Activated gamma-delta T cell treated with anti-CD3 and anti-CD28 coated beads, Interleukin-2, amount 50 U/mL, for 16 hours (primary cell): ENCODE results near the gene STAT4.

ENCODE experiments used
- DNase-seq: peaks from one replicate; pipeline ENCODE4 v3.0.0-alpha.2; 2020; ENCODE audit warnings: low read depth

STAT4 gene

DNA sequence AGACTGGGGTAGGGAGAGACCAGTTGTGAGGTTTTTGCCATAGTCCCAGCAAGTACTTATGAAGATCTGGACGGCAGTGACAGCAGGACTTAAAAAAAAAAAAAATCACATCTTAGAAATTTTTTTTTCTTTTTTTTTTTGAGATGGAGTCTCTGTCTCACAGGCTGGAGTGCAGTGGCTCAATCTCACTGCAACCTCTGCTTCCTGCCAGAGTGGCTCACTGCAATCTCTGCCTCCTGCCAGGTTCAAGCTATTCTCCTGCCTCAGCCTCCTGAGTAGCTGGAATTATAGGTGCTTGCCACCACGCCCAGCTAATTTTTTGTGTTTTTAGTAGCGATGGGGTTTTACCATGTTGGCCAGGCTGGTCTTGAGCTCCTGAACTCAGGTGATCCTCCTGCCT is 22.4 kb upstream of the STAT4 start:
- no peak for DNase-seq

DNA sequence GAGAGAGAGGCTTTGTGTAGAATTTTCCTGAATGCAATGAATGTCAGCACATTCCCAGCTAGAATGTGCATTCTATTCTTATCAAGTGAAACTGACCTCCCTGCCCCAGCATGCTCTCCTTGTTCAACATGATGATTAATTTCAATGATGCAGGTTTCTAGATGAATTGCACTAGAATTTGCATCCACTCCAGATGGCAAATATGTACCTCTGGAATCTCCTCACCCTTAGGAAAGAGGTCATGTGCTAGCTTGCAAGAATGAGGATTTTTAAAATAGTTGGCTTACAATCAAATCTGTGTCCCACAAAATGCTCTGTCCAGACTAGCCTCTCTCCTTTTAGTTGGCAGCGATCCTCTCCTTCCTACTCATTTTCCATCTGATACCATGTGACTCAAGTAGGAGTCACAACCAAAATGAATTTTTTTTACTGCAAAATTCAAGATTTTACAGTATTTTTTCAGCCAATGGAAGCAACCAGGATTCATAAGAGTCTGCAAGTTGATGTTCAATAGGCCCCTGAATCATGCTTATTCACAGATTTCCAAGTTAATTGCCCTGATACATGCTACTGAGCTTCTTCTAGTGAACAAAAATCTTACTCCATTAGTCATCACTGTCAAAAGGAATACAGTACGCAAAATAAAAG is 21.0 kb upstream of the STAT4 start:
- DNase-seq, result no peak

DNA sequence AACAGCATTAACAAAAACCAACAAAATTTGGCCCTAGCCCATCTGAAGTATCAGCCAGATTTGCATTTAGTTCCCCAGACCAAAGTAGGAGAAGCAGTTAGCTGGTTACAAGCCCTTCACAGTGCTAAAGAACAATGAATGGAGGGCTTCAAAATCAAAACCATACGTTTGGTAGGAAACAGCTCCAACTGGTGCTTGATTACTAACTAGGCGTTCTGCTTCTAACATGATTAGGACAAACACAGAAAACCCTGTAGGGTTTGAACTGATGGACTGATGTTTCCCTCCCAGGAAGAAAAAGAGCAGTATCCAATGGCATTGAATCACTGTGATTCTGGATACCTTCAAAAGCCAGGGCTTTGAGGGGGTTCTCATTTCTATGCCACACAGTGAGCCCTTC is 20.5 kb upstream of the STAT4 start:
- no peak for DNase-seq

DNA sequence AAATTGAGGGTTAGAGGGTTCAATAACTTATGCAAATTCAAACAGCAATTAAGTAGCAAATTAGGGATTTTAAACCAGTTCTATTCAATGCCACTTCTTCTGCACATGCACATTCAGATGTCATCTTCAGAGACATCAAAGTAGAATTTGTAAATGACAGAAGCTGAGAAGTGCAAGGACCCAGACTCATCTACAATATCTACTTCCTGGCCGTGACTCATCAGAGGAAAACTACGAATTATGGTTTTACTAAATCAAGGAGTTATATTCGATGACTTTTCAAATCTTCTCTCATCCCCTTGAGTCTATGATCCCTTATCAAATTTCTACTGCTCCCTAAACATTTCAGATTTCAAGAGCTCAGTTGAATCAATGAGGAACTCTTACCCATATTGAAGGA is 20.0 kb upstream of the STAT4 start:
- DNase-seq, result no peak

DNA sequence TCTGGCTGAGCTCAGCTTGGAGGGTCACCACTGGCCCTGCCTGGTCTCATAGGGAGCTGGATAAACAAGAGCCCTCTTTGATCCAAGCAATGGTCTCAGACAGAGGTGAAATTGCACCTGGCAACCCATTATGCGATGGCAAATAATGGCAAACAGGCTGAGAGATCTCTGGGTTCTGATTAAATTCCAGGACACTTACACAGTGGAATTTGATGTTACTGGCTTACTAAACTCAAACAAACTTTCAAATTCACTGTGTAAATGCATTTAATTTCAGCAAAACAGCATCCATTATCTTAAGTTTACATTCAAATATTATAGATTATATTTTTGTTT is 19.5 kb upstream of the STAT4 start:
- no peak for DNase-seq

DNA sequence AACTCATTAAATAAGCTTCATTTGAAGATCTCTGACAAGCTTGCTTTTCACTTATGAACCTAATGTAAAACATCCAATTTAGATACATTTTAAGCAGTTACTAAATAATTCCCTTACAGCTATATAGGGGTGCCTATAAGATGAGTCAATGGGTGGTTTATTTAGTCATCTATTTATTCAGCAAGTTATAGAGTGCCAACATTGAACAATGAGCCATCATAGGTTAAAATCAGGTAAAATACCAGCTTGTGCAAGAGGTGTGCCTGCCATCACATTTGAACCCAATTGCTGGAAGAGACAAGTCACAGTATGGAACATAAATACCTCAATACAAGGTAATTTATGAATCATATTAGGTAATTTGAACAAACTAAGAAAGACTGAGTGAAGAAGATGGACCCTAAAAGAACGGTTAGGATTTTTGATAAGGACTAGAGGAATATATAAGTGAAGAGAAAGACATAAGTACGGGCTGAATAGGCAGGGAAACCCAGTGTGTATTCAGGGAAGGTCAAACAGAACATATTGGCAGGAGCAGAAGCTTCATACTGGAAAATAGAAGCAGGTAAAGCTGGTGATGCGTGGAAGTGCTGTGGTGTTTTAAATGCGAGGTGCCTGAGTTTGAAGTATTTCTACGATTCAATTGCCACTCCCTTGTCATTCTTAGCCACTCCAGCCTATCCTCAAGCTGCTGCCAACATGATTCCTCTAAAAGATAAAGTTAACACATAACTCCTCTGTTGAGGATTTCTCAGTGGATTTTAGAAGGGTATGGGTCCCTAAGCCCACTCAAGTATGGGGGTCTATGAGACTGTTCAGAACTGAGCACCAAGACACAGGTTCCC is 18.9 kb upstream of the STAT4 start:
- no peak for DNase-seq

DNA sequence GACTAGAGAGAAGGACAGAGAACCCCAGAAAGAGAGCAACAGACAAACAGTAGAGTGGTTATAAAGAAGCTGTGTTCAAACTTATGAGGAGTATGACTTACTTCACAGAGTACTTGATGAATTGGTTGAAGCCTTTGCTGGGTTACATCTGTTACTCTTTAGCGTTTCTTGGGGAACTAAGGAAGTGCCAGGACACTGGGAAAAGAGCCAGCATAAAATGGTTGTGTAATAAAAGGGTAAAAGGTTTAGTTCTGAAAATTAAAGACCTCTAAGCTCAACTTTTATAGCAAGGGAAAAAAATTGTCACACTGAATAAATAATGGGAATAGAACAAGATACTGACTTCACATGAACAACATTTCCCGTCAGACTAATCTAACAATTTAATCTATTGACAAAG is 17.0 kb upstream of the STAT4 start:
- DNase-seq, result no peak

DNA sequence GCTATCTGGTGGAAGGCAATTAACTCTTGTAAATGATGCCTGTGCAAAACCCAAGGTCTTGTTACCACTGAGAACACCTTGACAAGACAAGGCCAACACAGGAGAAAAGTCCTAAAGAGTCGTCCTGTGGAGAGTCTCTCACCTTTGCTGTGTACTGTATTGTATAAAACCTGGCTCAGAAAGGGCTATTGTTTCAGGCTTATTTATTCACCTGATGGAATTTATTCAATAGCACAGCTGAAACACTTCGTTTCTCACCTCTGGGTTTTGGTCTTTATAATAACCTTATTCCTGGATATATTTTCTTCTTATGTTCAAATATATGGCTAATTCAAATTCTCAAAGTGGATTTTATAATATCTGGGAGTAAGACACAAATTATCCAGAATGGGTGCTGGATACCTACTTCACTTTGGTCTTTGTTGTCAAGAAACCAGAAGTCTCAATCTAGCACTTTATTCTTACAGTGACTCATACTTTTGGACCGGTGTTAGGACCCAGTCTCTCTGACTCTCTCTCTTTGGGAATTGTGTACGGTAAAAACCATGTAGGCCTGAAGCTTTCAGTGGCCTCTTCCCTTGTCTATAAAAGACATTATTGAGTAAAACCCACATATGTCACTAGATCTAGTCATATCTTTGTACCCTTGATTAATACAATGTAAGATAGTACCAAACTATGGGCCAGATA is 16.1 kb upstream of the STAT4 start:
- no peak for DNase-seq

DNA sequence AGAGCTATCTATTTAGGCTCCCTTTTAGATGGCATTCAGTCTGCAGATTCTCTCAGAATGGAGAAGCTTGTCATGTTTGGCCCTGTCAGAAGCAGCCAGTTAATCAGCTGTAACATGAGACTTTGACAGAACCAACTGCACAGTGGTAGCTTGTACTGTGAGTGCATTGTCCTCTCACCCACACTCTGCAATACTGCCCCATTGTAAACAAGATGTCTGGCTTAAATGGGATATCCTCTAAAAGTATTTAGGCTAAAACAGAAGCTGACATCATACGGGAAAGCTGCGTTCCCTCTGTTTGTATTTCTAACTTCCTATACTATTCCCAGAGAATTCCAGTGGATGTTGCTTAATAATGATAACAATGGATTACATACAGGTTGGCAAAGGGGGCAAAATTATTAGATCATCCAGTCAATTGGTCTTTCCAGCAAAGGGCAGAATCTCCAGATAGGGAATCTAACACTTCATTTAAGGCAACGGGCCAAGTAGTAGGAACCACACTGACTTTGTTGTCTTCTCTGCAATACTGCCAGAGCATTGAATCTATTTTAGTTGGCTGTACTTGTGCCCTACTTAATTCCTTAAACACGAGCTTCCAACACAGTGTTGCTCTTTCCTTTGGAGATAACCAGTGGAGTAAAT is 15.4 kb upstream of the STAT4 start:
- DNase-seq, result no peak

DNA sequence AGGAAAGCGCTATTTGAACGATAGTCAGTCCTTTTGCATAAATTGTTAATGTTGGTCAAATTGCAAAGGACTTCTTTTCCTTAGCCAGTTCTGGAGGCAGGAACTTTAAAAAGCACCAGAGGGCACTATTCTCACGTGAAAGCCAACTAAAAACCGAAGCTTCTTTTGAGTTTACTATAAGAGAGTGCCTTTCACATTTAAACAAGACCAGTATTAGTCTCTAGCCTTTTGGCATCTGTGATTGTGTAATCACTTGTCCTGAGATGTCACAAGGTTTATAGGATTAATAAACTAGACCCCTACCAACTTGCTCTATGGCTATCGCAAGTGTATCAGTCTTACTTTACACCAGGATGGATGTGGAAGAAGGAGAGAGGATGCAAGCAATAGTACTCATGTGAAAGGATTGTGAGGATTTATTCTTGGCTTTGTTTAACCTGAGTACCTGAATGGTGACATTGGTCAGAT is 14.4 kb upstream of the STAT4 start:
- DNase-seq, result peak; percentile 29

DNA sequence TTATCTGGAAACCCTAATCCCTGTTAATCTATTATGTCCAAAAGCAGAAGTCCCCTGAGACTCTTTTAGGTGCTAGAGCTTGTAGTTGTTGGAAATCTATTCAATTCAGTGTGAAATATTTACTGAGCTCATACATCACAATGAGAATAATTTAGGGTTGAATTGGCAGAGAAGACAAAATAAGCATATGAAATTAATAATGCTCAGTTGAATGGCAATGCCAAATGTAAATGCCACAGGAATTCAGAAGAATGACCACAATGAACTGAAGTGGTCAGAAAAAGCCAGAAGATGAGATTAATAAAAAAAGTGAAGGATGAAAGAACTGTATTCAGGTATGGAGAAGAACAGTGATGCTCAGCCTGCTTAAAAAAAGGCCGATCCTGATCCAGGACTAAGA is 8.0 kb upstream of the STAT4 start:
- DNase-seq, result no peak

DNA sequence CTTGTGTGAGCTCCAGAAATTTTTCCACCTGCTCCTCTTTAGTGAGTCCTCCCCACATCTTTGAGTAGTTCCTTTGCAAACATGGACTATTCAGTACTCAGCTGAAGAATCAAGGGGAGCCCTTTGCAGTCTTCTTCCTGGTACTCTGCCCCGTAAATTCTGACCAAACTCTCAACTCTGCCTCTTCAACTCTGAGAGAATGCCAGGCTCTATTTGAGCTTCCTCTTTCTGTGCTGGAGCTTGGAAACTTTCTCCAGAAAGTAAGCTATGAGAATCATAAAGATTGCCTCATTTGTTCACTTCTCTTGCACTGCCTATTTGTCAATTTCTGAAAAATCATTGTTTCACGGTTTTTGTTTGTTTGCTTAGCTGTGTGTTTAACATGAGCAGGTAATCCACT is 7.4 kb upstream of the STAT4 start:
- no peak for DNase-seq

DNA sequence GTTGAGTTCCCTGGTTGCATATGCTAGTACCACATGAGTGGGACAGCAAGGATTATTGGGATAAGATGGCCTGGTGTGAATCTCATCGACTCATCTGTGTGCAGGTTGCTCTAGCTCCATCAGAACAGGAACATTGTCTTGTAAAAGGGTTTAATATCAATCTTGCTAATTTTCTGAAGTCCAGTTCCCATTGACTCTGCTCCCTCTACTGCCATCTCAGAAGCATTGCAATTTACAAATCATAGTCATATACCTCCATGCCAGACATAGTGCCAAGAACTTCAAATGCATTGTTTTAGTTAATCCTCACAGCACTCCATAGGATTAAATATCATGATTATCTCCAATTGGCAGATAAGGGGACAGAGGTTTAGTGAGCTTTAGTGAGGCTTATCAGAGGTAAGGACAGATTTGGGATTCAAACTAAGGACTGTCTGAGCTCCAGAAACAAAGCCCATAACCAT is 4.8 kb upstream of the STAT4 start:
- DNase-seq, result no peak

DNA sequence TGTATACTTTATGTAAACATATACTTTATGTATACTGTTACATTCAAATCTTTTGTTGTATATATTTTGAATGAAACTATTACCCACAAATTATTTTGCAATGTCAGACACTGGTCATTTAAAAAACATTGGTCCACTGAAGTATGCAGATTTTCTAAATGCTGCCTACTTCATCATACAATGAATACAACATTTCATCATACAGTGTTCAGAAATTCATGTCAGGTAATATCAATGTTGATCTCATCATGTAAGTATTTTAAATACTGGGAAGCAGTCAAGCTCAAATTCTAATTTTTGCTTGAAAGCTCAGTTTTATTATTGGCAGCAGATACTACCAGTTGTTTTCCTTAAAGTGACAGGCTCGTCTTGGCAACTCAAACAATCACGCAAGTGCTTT is 2.9 kb upstream of the STAT4 start:
- no peak for DNase-seq

DNA sequence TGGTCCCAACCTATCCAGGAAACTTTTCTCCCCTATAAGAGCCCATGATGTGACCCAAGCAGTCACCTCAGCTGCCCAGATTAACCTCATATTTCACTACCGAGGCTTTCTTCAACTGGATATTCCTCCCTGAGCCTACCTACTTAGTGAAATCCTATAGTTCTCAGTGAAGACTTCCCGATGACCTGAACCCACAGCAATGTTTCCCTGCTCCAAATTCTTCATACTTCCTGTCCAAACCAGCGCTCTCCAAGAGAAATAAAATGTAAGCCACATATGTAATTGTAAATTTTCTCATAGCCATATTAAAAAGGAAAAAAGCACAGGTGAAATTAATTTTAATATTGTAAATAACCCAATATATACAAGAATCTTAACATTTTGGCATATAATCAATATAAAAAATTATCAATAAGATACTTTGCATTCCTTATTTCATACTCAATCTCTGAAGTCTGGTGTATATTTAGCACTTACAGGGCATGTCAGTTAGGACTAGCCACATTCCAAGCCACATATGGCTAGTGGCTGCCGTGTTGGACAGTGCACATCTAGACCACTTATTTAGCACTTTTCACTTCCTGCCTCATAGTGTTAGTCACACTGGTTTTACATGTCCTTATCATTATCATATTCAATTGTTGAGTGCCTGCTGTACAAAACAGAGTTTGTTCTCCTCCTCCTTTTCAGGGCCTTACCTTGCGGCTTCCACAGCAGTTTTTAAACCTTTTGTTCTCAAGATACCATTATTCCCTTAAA is 1.9 kb upstream of the STAT4 start:
- no peak for DNase-seq

DNA sequence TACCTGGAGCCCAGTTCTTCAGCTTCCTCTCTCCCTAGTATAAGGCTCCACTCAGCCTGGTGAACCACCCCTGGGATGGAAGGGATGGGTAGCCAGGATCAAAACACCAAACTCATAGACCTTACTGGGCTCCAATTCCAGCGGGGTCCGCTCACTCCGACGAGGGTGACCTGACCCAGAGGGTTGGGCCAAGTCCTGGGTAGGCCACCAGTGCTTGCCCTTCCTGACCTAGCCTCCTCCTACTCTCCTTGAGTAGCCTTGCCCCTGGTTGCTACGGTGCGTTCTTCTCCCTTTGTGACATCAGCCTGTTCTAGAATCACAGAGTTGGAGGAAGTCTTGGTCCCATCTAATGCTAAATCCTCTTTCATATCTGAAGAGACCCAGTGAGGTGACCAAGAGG is 537 bp upstream of the STAT4 start:
- DNase-seq, result no peak

DNA sequence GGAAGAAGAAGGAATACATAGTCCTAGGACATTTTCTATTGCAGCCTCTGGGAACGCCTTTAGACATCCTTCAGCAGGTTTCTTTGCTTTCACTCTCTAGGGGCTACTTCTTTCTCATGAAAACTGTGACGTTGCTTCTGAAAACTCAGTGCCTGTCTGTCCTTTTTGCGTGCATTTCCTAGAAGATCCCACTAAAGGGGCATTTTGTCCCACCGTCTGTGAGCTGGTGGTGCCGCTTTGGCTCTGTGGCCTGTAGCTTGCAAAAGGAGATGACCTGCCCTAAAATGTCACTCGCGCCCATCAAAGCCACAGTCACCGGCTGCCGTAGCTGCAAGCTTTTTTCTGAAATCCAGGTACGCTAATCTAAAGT is 579 bp downstream of the STAT4 start:
- DNase-seq, result no peak

DNA sequence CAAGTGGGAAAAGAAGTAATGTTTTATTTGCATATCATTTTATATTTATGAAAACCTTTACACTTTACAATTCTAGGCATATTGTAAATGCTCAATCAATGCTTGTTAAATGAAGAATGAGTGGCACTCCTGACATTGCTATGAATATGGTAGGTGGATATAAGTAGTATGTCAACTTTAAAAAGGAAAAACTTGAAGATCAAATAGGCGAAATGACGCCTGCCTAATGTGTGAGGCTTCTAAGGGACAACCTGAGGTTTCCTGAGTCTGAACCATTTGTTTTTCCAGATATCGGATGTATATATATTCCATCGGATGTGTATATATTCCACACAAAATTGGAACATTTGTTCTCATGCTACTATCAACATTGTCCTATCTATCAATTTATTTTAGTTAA is 1.4 kb downstream of the STAT4 start:
- no peak for DNase-seq

DNA sequence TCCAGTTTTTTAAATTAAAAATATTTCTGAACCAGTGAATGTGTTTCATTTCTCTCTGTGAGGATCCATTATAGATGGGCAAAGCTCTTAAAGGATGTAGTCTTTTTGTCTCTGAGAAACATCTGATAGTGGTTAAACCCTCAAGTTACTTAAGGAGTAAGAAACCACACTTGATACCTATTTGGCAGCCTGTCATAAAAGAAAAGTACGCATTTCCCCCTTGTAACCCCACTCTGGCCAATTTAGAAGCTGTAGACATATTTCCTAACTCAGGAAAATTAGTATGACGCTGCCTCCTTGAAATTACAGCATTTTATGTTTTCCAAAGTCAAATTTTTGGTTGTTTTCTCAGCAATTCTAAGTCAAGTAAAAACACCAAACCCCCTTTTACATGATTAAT is 2.0 kb downstream of the STAT4 start:
- DNase-seq, result no peak

DNA sequence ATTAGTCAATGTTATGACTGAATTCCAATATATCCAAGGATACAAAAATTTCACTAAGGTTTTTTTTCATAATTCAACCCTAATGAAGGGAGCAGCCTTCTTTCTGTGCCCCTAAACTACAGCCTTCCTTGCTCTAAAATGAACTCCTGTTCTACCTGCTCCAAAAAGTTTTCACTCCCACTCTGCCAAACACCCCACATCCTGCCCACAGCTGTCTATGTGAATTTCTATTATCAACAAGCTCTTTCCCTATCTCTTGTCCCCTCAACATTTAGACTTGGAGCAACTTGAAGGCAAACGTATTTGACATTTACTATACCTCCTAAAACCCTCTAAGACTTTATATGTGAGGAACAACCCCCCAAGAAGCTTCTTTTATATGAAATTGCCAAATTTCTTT is 2.5 kb downstream of the STAT4 start:
- no peak for DNase-seq

DNA sequence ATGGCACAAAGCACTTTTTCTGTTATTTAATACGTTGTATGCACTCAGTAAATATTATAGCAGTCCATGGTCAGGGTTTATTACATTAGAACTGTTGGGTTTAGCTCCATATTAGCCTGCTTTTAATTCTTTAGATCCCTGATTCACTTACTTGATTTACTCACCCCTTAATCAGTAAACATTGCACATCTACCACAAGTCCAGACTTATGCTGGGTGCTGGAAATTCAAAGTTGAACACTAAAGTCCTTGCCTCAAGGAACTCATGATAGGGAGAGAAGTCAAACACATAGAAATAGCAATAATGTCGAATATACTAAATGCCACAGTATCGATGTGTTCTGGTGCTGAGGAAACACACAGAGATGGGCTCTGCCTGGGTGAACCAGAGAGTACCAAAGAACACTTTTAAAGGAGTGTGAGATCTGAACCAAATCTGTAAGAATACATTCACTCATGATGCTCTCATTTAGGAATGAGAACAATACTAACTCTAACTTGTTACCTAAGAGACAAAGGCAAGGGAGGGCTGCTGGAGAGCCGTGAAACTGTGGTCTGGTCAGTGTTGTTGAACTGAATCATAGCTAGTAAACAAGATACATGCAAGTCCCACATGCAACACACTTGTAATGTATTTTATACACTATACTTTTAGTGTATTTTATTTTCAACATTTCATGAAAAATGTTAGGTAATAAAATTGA is 4.9 kb downstream of the STAT4 start:
- no peak for DNase-seq
